ENCODE data around the gene MAN2A1.

- TF ChIP-seq CTCF (IDR thresholded peaks at IDR 0.05; ENCODE audit: poor library complexity, severe bottlenecking), result no peak
- no peak for TF ChIP-seq REST (IDR thresholded peaks at IDR 0.05; ENCODE audit: borderline replicate concordance)
- no peak for TF ChIP-seq EZH2 (IDR thresholded peaks at IDR 0.05; ENCODE audit: borderline replicate concordance, insufficient read depth, low read length, poor library complexity, severe bottlenecking)
- TF ChIP-seq TAF1 (IDR thresholded peaks at IDR 0.05; ENCODE audit: low read depth), result no peak
- TF ChIP-seq RAD21 (conservative IDR thresholded peaks at IDR 0.05), result no peak
- no peak for TF ChIP-seq EP300 (conservative IDR thresholded peaks at IDR 0.05; ENCODE audit: poor library complexity, severe bottlenecking)
- TF ChIP-seq POLR2AphosphoS5 (IDR thresholded peaks at IDR 0.05), result no peak
- TF ChIP-seq SMC3 (conservative IDR thresholded peaks at IDR 0.05; ENCODE audit: poor library complexity), result no peak
Observed at GRCh38 chr5:109873687-109874086, 184.0 kb downstream of the MAN2A1 start.

Measured in neural cell (in vitro differentiated cells).